K562 (cell line): ENCODE results near the gene KLHL35. TPM values are rescaled to one million over a fixed set of nuclear protein-coding genes. Genes with fewer than 3 reads are reported as not detected.

ENCODE experiments used
- ATAC-seq: fragments of 200-7000 bp; cut with Tn5 transposase; 3 replicates; pipeline ENCODE4 v1.9.1; 2020; ENCODE audit warnings: moderate library complexity
- BruUV-seq: library from RNA; stranded (reverse); fragments of 400-500 nt; replicated peaks from 2 replicates; lab custom pipeline; 2021; lab: Mats Ljungman, UMichigan
- CTCF ChIA-PET: fragments of 300-600 bp; formaldehyde crosslinking; extraction: SDS; loops from one replicate; lab custom pipeline; 2021; ENCODE audit warnings: low intra/inter-chr PET ratio; lab: Yijun Ruan, JAX
- POLR2A ChIA-PET: fragments of 300-600, 350-650 bp; sonication (Branson Sonifier 250); formaldehyde crosslinking; extraction: SDS; loops from one replicate; lab custom pipeline; 2021; ENCODE audit warnings: antibody characterized with exemption, inconsistent platforms; lab: Yijun Ruan, JAX
- DNase-seq, 4 experiments: peaks; one replicate each; pipeline versions ENCODE4 v3.0.0 to v3.0.0-alpha.2; 2011 to 2018; ENCODE audit warnings: low spot score in 3 of 4, mixed read lengths in 3 of 4; ENCODE audit errors: extremely low read depth in 1 of 4
- FAIRE-seq: peaks from 2 replicates; lab custom pipeline; 2011; peaks lifted over from hg19 to GRCh38; lab: Jason Lieb, UNC
- H2AFZ ChIP-seq: 2 replicates; pipeline ENCODE4 v1.6.0; 2011; ENCODE audit warnings: low read depth, low read length, control low read depth, inconsistent platforms
- H3K27ac ChIP-seq: fragments of 200-600 bp; 3 replicates; pipeline ENCODE4 v1.8.0; 2011; ENCODE audit warnings: low read depth, mild to moderate bottlenecking, control low read depth, inconsistent platforms, low read length, moderate library complexity, mixed read lengths; ENCODE audit errors: extremely low read depth
- H3K27me3 ChIP-seq, 2 experiments: fragments of 300-600 bp in 1 of 2; 2 replicates in 1 of 2; 3 replicates in 1 of 2; pipeline versions ENCODE4 v1.6.0 to v1.8.0; 2011; ENCODE audit warnings: inconsistent platforms in 2 of 2, low read length in 2 of 2, mild to moderate bottlenecking in 1 of 2, mixed read lengths in 1 of 2, moderate library complexity in 1 of 2; ENCODE audit not compliant: control insufficient read depth in 2 of 2, insufficient read depth in 2 of 2
- H3K36me3 ChIP-seq: fragments of 300-600 bp; 3 replicates; pipeline ENCODE4 v1.8.0; 2011; ENCODE audit warnings: mild to moderate bottlenecking, low read length, inconsistent platforms; ENCODE audit not compliant: control insufficient read depth, insufficient read depth
- H3K4me1 ChIP-seq, 2 experiments: fragments of 200-600 bp in 1 of 2; replicated peaks in 1 of 2; 2 replicates in 1 of 2; 3 replicates in 1 of 2; pipeline versions ENCODE4 v1.5.1 to v1.8.0; 2011; ENCODE audit warnings: inconsistent platforms in 2 of 2, low read length in 2 of 2, mild to moderate bottlenecking in 1 of 2, mixed read lengths in 1 of 2, moderate library complexity in 1 of 2; ENCODE audit not compliant: control insufficient read depth in 2 of 2, insufficient read depth in 2 of 2
- H3K4me2 ChIP-seq: 2 replicates; pipeline ENCODE4 v1.6.1; 2011; ENCODE audit warnings: low read length, control low read depth, inconsistent platforms, mixed read lengths; ENCODE audit not compliant: insufficient read depth
- H3K4me3 ChIP-seq: fragments of 200-600 bp; sonication (generic), shearing (Covaris generic); 2 replicates; pipeline ENCODE4 v1.5.1; 2016; ENCODE audit warnings: control low read depth, inconsistent platforms
- H3K79me2 ChIP-seq: fragments of 200-600 bp; 3 replicates; pipeline ENCODE4 v1.8.0; 2011; ENCODE audit warnings: low read length, inconsistent platforms; ENCODE audit not compliant: control insufficient read depth, insufficient read depth
- H3K9ac ChIP-seq, 2 experiments: 2 replicates each; pipeline versions ENCODE4 v1.6.0 to v1.6.1; 2011; ENCODE audit warnings: low read depth in 2 of 2, low read length in 2 of 2, control low read depth in 1 of 2, inconsistent platforms in 1 of 2, mild to moderate bottlenecking in 1 of 2, mixed read lengths in 1 of 2; ENCODE audit not compliant: insufficient read depth in 1 of 2
- H3K9me1 ChIP-seq: one replicate; pipeline ENCODE4 v1.6.0; 2011; ENCODE audit warnings: inconsistent platforms, mild to moderate bottlenecking, low read length, moderate library complexity; ENCODE audit not compliant: control insufficient read depth, insufficient read depth
- H3K9me3 ChIP-seq: replicated peaks from 2 replicates; pipeline ENCODE4 v1.5.1; 2011; ENCODE audit warnings: low read depth, low read length, inconsistent platforms; ENCODE audit not compliant: control insufficient read depth, insufficient read depth
- H4K20me1 ChIP-seq: replicated peaks from 2 replicates; pipeline ENCODE4 v1.6.1; 2011; ENCODE audit warnings: low read length, inconsistent platforms, mixed read lengths; ENCODE audit not compliant: control insufficient read depth, insufficient read depth
- ARHGAP35 ChIP-seq: fragments of 450-650 bp; IDR thresholded peaks from 2 replicates; pipeline ENCODE4 v1.6.1; 2018; ENCODE audit not compliant: partially characterized antibody
- ARNT ChIP-seq, 2 experiments: fragments of 450-650 bp; IDR thresholded peaks; 2 replicates each; pipeline ENCODE4 v1.6.1; 2016; ENCODE audit warnings: mild to moderate bottlenecking in 1 of 2
- BRD4 ChIP-seq: fragments of 200-600 bp; sonication (generic); IDR thresholded peaks from 2 replicates; pipeline ENCODE4 v1.6.1; 2017; ENCODE audit warnings: inconsistent platforms
- CCNT2 ChIP-seq: IDR thresholded peaks from 2 replicates; pipeline ENCODE4 v1.6.1; 2011; ENCODE audit warnings: borderline replicate concordance, low read depth, mild to moderate bottlenecking, moderate library complexity, mixed read lengths, low read length; ENCODE audit not compliant: insufficient read length; ENCODE audit errors: extremely low read depth
- FIP1L1 ChIP-seq: fragments of 200-400 bp; formaldehyde crosslinking; IDR thresholded peaks from 2 replicates; pipeline ENCODE4 v1.6.1; 2018; ENCODE audit warnings: mild to moderate bottlenecking, low read depth, low read length; ENCODE audit not compliant: poor library complexity, severe bottlenecking
- KLF6 ChIP-seq: fragments of 250-450 bp; sonication (Bioruptor Pico); IDR thresholded peaks from 2 replicates; pipeline ENCODE4 v1.4.0; 2020; ENCODE audit warnings: mild to moderate bottlenecking, moderate library complexity, borderline replicate concordance
- NFIC ChIP-seq: fragments of 450-650 bp; IDR thresholded peaks from 2 replicates; pipeline ENCODE4 v1.6.1; 2017; ENCODE audit warnings: mild to moderate bottlenecking, inconsistent platforms
- NRF1 ChIP-seq, 2 experiments: fragments of 450-650 bp; IDR thresholded peaks in 1 of 2; conservative IDR thresholded peaks in 1 of 2; 2 replicates each; pipeline ENCODE4 v1.6.1; 2014; ENCODE audit warnings: mild to moderate bottlenecking in 2 of 2
- SNRNP70 ChIP-seq: fragments of 200-400 bp; formaldehyde crosslinking; optimal IDR thresholded peaks from 2 replicates; pipeline ENCODE3; 2017; ENCODE audit warnings: low read depth, low read length
- STAT5A ChIP-seq: IDR thresholded peaks from 2 replicates; pipeline ENCODE4 v1.6.1; 2012; ENCODE audit warnings: low read length, inconsistent platforms, borderline replicate concordance
- ZEB2 ChIP-seq: fragments of 450-650 bp; IDR thresholded peaks from 2 replicates; pipeline ENCODE4 v1.6.1; 2016
- ZNF140 ChIP-seq: fragments of 250-450 bp; sonication (Bioruptor Pico); IDR thresholded peaks from 2 replicates; pipeline ENCODE4 v1.8.0; 2021; ENCODE audit warnings: moderate library complexity, mild to moderate bottlenecking, inconsistent platforms
- ZNF551 ChIP-seq: fragments of 250-450 bp; sonication (Bioruptor Pico); IDR thresholded peaks from 2 replicates; pipeline ENCODE4 v1.5.0; 2021; ENCODE audit warnings: mild to moderate bottlenecking, moderate library complexity
- ZNF644 ChIP-seq: fragments of 200-800 bp; sonication (Bioruptor generic); IDR thresholded peaks from 2 replicates; pipeline ENCODE4 v1.6.1; 2016; ENCODE audit warnings: low read depth, missing genetic modification characterization, missing compliant biosample characterization
- ZNF778 ChIP-seq: fragments of 450-650 bp; formaldehyde crosslinking; IDR thresholded peaks from 2 replicates; pipeline ENCODE4 v1.4.0; 2020; ENCODE audit warnings: mild to moderate bottlenecking, moderate library complexity
- WGBS: fragments of 100-300 bp; shearing (Covaris generic); methylation state at CpG from one replicate; pipeline ENCODE4 v1.1.6; 2016; ENCODE audit warnings: low coverage, mixed read lengths; ENCODE audit not compliant: insufficient coverage; ENCODE audit errors: missing lambda C conversion rate; 5-methylcytosine and 5-hydroxymethylcytosine counted together
- in situ Hi-C: fragments of 300-500 bp; cut with MboI; formaldehyde crosslinking; loops from 4 replicates; pipeline ENCODE4 v1.15.0; 2018; ENCODE audit warnings: inconsistent platforms, mixed read lengths
- intact Hi-C: fragments of 100-400 bp; cut with micrococcal nuclease; formaldehyde crosslinking; loops from 2 replicates; pipeline ENCODE4 v1.14.2; 2022
- polyA plus RNA-seq, 8 experiments: library from polyadenylated mRNA; depleted of rRNA in 4 of 8; stranded (reverse) in 5 of 8; unstranded in 3 of 8; fragments of >200 nt; fragmentation: Nextera tagmentation in 2 of 8; fragmentation: Illumina TruSeq in 1 of 8; extraction: Ambion mirVana in 2 of 8; extraction: Trizol in 1 of 8; gene quantifications; 2 replicates each; pipeline versions ENCODE4 v1.2.1 to v1.2.3, GENCODE V29; 2011 to 2014; ENCODE audit warnings: inconsistent platforms in 1 of 8, missing spikeins in 1 of 8
- total RNA-seq, 7 experiments: library from RNA; depleted of rRNA in 6 of 7; stranded (reverse); fragments of >200 nt in 6 of 7; fragmentation: Illumina TruSeq in 2 of 7; extraction: Trizol in 2 of 7; gene quantifications; 2 replicates each; pipeline versions ENCODE4 v1.2.1 to v1.2.3, GENCODE V29; 2011 to 2021; ENCODE audit warnings: low replicate concordance in 1 of 7
- TF ChIP-seq, protein P1 (sequence below): fragments of 450-650 bp; formaldehyde crosslinking; IDR thresholded peaks from 2 replicates; pipeline ENCODE4 v1.4.0; 2022; ENCODE audit warnings: missing genetic modification characterization
- TF ChIP-seq, protein P2 (sequence below): sonication (generic); formaldehyde crosslinking; IDR thresholded peaks from 2 replicates; pipeline ENCODE4 v1.8.0; 2022; ENCODE audit warnings: missing genetic modification reagents, mild to moderate bottlenecking, borderline replicate concordance

KLHL35 gene
- total and polyA plus RNA-seq, 9 of the 15 experiments (the other 6 are each of a cell fraction or from before 2014, with no cell fraction given), result not detected

DNA sequence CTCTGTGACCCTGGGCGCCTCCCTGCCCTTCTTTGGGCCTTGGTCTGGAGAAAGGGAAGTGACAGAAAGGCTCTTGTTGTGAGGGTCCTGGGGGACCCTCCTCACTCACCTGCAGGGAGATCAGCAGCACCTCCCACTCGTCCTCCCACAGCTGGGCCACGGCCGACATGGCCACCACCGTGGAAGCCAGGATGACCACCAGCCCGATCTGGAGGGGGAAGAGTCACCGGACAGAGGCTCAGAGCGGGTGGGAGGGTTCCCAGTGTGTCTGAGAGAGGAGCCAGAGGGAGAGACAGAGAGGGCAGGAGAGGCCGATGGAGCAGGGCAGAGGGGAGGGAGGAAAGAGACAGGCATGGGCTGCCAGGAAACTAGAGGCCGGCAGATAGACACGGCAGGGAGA, 16.8 kb upstream of the KLHL35 start (continued):
- TF ChIP-seq, protein P1, sequence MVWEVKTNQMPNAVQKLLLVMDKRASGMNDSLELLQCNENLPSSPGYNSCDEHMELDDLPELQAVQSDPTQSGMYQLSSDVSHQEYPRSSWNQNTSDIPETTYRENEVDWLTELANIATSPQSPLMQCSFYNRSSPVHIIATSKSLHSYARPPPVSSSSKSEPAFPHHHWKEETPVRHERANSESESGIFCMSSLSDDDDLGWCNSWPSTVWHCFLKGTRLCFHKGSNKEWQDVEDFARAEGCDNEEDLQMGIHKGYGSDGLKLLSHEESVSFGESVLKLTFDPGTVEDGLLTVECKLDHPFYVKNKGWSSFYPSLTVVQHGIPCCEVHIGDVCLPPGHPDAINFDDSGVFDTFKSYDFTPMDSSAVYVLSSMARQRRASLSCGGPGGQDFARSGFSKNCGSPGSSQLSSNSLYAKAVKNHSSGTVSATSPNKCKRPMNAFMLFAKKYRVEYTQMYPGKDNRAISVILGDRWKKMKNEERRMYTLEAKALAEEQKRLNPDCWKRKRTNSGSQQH, result no peak
- no peak for TF ChIP-seq ARNT (IDR thresholded peaks at IDR 0.05)
- TF ChIP-seq NRF1 (conservative IDR thresholded peaks at IDR 0.05 in 1 of 2, IDR thresholded peaks at IDR 0.05 in 1 of 2), result no peak
- TF ChIP-seq ZNF140 (CRISPR knock-in tag), result no peak
- no peak for TF ChIP-seq ZNF644 (tag)
- TF ChIP-seq SNRNP70, result no peak
- no peak for TF ChIP-seq NFIC

DNA sequence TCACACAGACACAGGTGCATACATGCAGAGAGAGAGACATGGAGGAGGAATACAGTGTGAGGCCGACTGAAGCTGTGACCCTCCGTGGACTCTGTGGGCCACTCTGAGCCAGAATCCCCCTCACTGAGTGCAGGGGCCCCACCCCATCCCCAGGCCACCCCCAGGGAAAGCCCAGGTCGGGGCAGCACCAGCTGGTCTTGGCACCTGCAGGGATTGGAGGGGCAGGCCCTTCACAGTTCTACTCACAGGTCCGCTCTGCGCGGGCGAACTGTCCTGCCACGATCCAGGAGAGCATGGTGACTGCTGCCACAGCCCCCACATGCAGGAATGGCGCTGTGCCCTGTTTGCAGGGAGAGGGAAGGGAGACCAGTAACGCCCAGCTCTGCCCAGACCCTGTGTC, 16.3 kb upstream of the KLHL35 start:
- H3K27ac ChIP-seq, result no peak overlapping the region
- no peak overlapping the region for H3K9ac ChIP-seq
- no peaks in the 10 kb centered on the region for H3K79me2 ChIP-seq
- H3K36me3 ChIP-seq, result no peaks in the 10 kb centered on the region; the same call in 2 of the 3 replicates
- H3K9me3 ChIP-seq, result no peaks in the 10 kb centered on the region
- BruUV-seq, result no TSS peak
- in situ Hi-C loops, result loop anchor here (5.0 to 25.0 kb wide), 3 partner anchors 83 to 413 kb away; no protein-coding TSS in a partner anchor
- ATAC-seq, result no peak
- no peak overlapping the region for H2AFZ ChIP-seq
- TF ChIP-seq FIP1L1, result no peak
- TF ChIP-seq ARHGAP35, result no peak
- no peak for TF ChIP-seq CCNT2
- TF ChIP-seq STAT5A, result no peak
- TF ChIP-seq ZNF551 (CRISPR knock-in tag), result no peak
- no peak for TF ChIP-seq BRD4
- no peak for TF ChIP-seq KLF6 (CRISPR knock-in tag)
- no peak for TF ChIP-seq ZNF778 (CRISPR knock-in tag)
- TF ChIP-seq ZEB2, result no peak
- TF ChIP-seq, protein P2, sequence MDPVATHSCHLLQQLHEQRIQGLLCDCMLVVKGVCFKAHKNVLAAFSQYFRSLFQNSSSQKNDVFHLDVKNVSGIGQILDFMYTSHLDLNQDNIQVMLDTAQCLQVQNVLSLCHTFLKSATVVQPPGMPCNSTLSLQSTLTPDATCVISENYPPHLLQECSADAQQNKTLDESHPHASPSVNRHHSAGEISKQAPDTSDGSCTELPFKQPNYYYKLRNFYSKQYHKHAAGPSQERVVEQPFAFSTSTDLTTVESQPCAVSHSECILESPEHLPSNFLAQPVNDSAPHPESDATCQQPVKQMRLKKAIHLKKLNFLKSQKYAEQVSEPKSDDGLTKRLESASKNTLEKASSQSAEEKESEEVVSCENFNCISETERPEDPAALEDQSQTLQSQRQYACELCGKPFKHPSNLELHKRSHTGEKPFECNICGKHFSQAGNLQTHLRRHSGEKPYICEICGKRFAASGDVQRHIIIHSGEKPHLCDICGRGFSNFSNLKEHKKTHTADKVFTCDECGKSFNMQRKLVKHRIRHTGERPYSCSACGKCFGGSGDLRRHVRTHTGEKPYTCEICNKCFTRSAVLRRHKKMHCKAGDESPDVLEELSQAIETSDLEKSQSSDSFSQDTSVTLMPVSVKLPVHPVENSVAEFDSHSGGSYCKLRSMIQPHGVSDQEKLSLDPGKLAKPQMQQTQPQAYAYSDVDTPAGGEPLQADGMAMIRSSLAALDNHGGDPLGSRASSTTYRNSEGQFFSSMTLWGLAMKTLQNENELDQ (CRISPR knock-in tag), result no peak
- TF ChIP-seq, all 486 proteins: peak for 0
- no peaks in the 10 kb centered on the region for H4K20me1 ChIP-seq
- FAIRE-seq, result no peak
- peaks cover 0 to 9% of the 10 kb centered on the region in 2 experiments; a peak in 1 of 5 replicates for H3K4me1 ChIP-seq
- ChIA-PET POLR2A (interaction anchor here (0.6 to 1.2 kb wide), 2 partner anchors 80 to 111 kb away, joined by 3 read pairs; no protein-coding TSS in a partner anchor), CTCF (no interaction called here)
- no peak overlapping the region for H3K4me2 ChIP-seq
- H3K4me3 ChIP-seq, result no peak overlapping the region
- H3K27me3 ChIP-seq, result no peaks in the 10 kb centered on the region
- WGBS, result 74% methylated on average over 7 of the region's 10 CpGs
- DNase-seq, result no peak
- H3K9me1 ChIP-seq, result no peaks in the 10 kb centered on the region
- intact Hi-C loops, result no loop called here
